Measurements from ENCODE around the gene SLC16A12.

DNA sequence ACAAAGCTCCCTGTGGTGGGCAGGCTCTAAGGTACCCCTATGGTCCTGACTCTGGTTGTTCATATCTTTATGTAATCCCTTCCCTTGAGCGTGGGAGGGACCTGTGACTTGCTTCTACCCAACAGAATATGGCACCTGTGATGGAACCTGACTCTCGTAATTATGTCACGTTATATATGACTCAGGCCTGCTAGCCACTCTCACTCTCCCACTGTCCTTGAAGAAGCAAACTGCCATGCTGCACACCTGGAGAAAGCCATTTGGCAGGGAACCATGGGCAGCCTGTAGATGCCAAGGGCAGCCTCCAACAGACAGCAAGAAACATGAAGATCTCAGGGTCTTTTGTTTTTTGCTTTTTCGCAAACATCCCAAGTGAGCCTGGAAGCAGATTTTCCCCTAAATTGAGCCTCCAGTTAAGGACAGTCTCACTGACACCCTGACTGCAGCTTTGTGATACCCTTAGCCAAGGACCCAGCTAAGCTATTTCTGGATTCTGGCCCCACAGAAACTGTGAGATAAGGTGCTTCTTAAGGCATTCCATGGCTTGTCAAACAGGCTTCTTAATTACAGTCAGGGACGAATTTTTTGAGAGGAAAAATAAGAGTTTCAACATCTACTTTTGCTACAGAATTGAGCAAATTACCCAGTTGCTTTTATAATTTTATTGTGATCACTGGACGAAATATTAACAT lies 71.4 kb downstream of the SLC16A12 start:
- TF ChIP-seq, protein P1, sequence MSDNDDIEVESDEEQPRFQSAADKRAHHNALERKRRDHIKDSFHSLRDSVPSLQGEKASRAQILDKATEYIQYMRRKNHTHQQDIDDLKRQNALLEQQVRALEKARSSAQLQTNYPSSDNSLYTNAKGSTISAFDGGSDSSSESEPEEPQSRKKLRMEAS (IDR thresholded peaks at IDR 0.05; ENCODE audit: low read depth, low read length): no peak
- TF ChIP-seq ZNF207 (IDR thresholded peaks at IDR 0.05; ENCODE audit: borderline replicate concordance): no peak
- TF ChIP-seq, protein P2, sequence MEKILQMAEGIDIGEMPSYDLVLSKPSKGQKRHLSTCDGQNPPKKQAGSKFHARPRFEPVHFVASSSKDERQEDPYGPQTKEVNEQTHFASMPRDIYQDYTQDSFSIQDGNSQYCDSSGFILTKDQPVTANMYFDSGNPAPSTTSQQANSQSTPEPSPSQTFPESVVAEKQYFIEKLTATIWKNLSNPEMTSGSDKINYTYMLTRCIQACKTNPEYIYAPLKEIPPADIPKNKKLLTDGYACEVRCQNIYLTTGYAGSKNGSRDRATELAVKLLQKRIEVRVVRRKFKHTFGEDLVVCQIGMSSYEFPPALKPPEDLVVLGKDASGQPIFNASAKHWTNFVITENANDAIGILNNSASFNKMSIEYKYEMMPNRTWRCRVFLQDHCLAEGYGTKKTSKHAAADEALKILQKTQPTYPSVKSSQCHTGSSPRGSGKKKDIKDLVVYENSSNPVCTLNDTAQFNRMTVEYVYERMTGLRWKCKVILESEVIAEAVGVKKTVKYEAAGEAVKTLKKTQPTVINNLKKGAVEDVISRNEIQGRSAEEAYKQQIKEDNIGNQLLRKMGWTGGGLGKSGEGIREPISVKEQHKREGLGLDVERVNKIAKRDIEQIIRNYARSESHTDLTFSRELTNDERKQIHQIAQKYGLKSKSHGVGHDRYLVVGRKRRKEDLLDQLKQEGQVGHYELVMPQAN (conservative IDR thresholded peaks at IDR 0.05): no peak
